ENCODE measurements around the gene ITGA11. TPM values are rescaled to one million over a fixed set of nuclear protein-coding genes. Genes with fewer than 3 reads are reported as not detected.

The ITGA11 gene
- total RNA-seq, 1 donor from 2014 or later: 0.28 TPM

- Mint-ChIP-seq H3K36me3 (ENCODE audit: low read depth, unreplicated experiment) (no peaks in the 10 kb centered on the region), H3K27me3 (ENCODE audit: unreplicated experiment) (peaks cover 3% of the 10 kb centered on the region), H3K4me1 (ENCODE audit: unreplicated experiment) (peaks cover 12% of the 10 kb centered on the region), H3K27ac (ENCODE audit: unreplicated experiment) (no peak overlapping the region), H3K4me3 (ENCODE audit: unreplicated experiment) (no peak overlapping the region), H3K9me3 (ENCODE audit: unreplicated experiment) (no peaks in the 10 kb centered on the region)
- no peak for DNase-seq (ENCODE audit: low spot score)
- TF ChIP-seq CTCF (IDR thresholded peaks at IDR 0.05; ENCODE audit: unreplicated experiment): no peak
Measured at GRCh38 chr15:68382286-68383007, 49.5 kb downstream of the ITGA11 start.

GRCh38 chr15:68380456-68380855 is 51.5 kb downstream of the ITGA11 start:
- Mint-ChIP-seq H3K4me3 (ENCODE audit: unreplicated experiment) (no peak overlapping the region), H3K4me1 (ENCODE audit: unreplicated experiment) (peaks cover 12% of the 10 kb centered on the region), H3K27ac (ENCODE audit: unreplicated experiment) (no peak overlapping the region), H3K27me3 (ENCODE audit: unreplicated experiment) (peaks cover 3% of the 10 kb centered on the region), H3K36me3 (ENCODE audit: low read depth, unreplicated experiment) (no peaks in the 10 kb centered on the region), H3K9me3 (ENCODE audit: unreplicated experiment) (no peaks in the 10 kb centered on the region)
- DNase-seq (ENCODE audit: low spot score): no peak
- TF ChIP-seq CTCF (IDR thresholded peaks at IDR 0.05; ENCODE audit: unreplicated experiment): no peak

- peaks cover 3% of the 10 kb centered on the region for H3K27me3 Mint-ChIP-seq (ENCODE audit: unreplicated experiment)
- no peak for TF ChIP-seq CTCF (IDR thresholded peaks at IDR 0.05; ENCODE audit: unreplicated experiment)
- H3K36me3 Mint-ChIP-seq (ENCODE audit: low read depth, unreplicated experiment): no peaks in the 10 kb centered on the region
- no peak overlapping the region for H3K4me3 Mint-ChIP-seq (ENCODE audit: unreplicated experiment)
- peaks cover 12% of the 10 kb centered on the region for H3K4me1 Mint-ChIP-seq (ENCODE audit: unreplicated experiment)
- no peak for DNase-seq (ENCODE audit: low spot score)
- H3K9me3 Mint-ChIP-seq (ENCODE audit: unreplicated experiment): no peaks in the 10 kb centered on the region
- no peak overlapping the region for H3K27ac Mint-ChIP-seq (ENCODE audit: unreplicated experiment)
Measured at GRCh38 chr15:68379759-68380290, 52.1 kb downstream of the ITGA11 start.

GRCh38 chr15:68379058-68379758 is 52.8 kb downstream of the ITGA11 start:
- Mint-ChIP-seq H3K27me3 (ENCODE audit: unreplicated experiment) (peaks cover 3% of the 10 kb centered on the region), H3K4me3 (ENCODE audit: unreplicated experiment) (no peak overlapping the region), H3K9me3 (ENCODE audit: unreplicated experiment) (no peaks in the 10 kb centered on the region), H3K4me1 (ENCODE audit: unreplicated experiment) (peaks cover 12% of the 10 kb centered on the region), H3K36me3 (ENCODE audit: low read depth, unreplicated experiment) (no peaks in the 10 kb centered on the region), H3K27ac (ENCODE audit: unreplicated experiment) (no peak overlapping the region)
- no peak for TF ChIP-seq CTCF (IDR thresholded peaks at IDR 0.05; ENCODE audit: unreplicated experiment)
- DNase-seq (ENCODE audit: low spot score): no peak

GRCh38 chr15:68378595-68378994 is 53.4 kb downstream of the ITGA11 start:
- H3K36me3 Mint-ChIP-seq (ENCODE audit: low read depth, unreplicated experiment): no peaks in the 10 kb centered on the region
- no peak for DNase-seq (ENCODE audit: low spot score)
- no peak overlapping the region for H3K4me3 Mint-ChIP-seq (ENCODE audit: unreplicated experiment)
- no peak overlapping the region for H3K27ac Mint-ChIP-seq (ENCODE audit: unreplicated experiment)
- peaks cover 3% of the 10 kb centered on the region for H3K27me3 Mint-ChIP-seq (ENCODE audit: unreplicated experiment)
- peaks cover 12% of the 10 kb centered on the region for H3K4me1 Mint-ChIP-seq (ENCODE audit: unreplicated experiment)
- TF ChIP-seq CTCF (IDR thresholded peaks at IDR 0.05; ENCODE audit: unreplicated experiment): no peak
- no peaks in the 10 kb centered on the region for H3K9me3 Mint-ChIP-seq (ENCODE audit: unreplicated experiment)

All from endothelial cell (in vitro differentiated cells).